Inflammatory macrophage (primary cell): ENCODE measurements around the gene HASPIN.

Experiments
- DNase-seq, 2 donors: peaks; one replicate each; pipeline ENCODE4 v3.0.0-alpha.2; 2020 to 2022

Gene HASPIN

GRCh38 chr17:3768769-3769168 lies 45.1 kb downstream of the HASPIN start:
- no peak for DNase-seq

DNA sequence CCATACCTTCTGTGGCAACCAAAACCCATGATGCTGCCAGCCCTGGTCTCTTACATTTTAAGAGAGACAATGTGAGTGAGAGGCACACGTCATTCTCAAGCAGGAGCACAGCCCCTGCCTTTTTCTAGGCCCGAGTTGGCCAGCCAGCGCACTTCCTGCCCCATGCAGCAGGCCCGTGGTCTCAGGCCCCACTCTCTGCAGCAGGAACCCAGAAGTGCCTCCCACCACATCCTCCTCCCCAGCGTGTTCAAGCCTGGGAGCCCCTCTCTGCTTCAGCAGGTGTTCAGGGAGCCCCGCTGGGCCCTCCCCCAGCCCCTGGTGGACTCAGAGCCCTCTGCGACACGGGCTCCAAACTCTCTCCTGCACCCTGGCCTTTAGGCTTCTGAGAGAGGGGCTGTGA lies 46.8 kb downstream of the HASPIN start:
- DNase-seq: peak in 1 of 2 donors; percentile 64

- no peak for DNase-seq
Measured at GRCh38 chr17:3771140-3771539, 47.4 kb downstream of the HASPIN start.

GRCh38 chr17:3772764-3773163 lies 49.1 kb downstream of the HASPIN start:
- DNase-seq: no peak

GRCh38 chr17:3773511-3773910 lies 49.8 kb downstream of the HASPIN start:
- no peak for DNase-seq

DNA sequence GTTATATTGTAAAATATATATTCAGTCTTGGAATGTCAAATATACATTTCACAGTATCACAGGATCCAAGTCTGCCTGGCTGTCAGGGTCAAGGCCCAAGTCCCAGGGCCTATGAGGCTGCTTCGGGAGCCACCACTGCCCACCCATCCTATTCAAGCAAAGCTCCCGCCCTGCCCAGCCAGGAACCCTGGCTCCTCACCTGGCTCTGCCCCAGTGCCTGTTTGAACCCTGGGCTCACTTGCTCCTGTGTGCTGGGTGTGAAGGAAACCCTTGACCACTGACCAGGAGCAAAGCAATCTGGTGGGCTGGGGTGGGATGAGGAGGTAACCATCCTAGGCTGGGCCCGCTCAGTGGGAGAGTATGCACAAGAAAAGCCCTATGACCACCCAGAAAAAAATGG lies 50.3 kb downstream of the HASPIN start:
- no peak for DNase-seq
